ENCODE results near the gene FSIP1. TPM values are rescaled to one million over a fixed set of nuclear protein-coding genes. Genes with fewer than 3 reads are reported as not detected.

The FSIP1 gene
- total RNA-seq, 1 donor from 2014 or later = 2.5 TPM

- Mint-ChIP-seq H3K4me1 (peaks cover 2% of the 10 kb centered on the region), H3K27ac (no peak overlapping the region), H3K27me3 (ENCODE audit: insufficient read depth, low read depth) (peaks cover 2% of the 10 kb centered on the region), H3K4me3 (no peak overlapping the region), H3K36me3 (peaks cover 22% of the 10 kb centered on the region), H3K9me3 (peaks cover 8% of the 10 kb centered on the region)
- DNase-seq (ENCODE audit: low spot score) = no peak
- Histone ChIP-seq H2AFZ (replicated peaks) (no peak overlapping the region), H3K79me2 (ENCODE audit: low read depth) (no peaks in the 10 kb centered on the region), H3K27me3 (no peaks in the 10 kb centered on the region), H3F3A (ENCODE audit: low read depth) (no peaks in the 10 kb centered on the region), H3K9me3 (ENCODE audit: low read depth) (no peaks in the 10 kb centered on the region), H4K20me1 (ENCODE audit: low read depth) (no peaks in the 10 kb centered on the region), H3K36me3 (no peaks in the 10 kb centered on the region), H3K4me3 (no peak overlapping the region), H3K27ac (no peak overlapping the region), H3K4me2 (no peak overlapping the region), H3K4me1 (no peaks in the 10 kb centered on the region), H3K9ac (no peak overlapping the region)
- TF ChIP-seq CTCF (IDR thresholded peaks at IDR 0.05) (no peak), EZH2phosphoT487 (IDR thresholded peaks at IDR 0.05) (no peak), EZH2 (IDR thresholded peaks at IDR 0.05) (no peak)
These were observed 62.6 kb downstream of the FSIP1 start for GRCh38 chr15:39720081-39720480.

GRCh38 chr15:39719109-39719508 is 63.5 kb downstream of the FSIP1 start:
- Histone ChIP-seq H3K27me3 (no peaks in the 10 kb centered on the region), H3K36me3 (no peaks in the 10 kb centered on the region), H4K20me1 (ENCODE audit: low read depth) (no peaks in the 10 kb centered on the region), H3K4me1 (no peaks in the 10 kb centered on the region), H3K79me2 (ENCODE audit: low read depth) (no peaks in the 10 kb centered on the region), H3F3A (ENCODE audit: low read depth) (no peaks in the 10 kb centered on the region), H3K27ac (no peak overlapping the region), H3K4me2 (no peak overlapping the region), H2AFZ (replicated peaks) (no peak overlapping the region), H3K9ac (no peak overlapping the region), H3K4me3 (no peak overlapping the region), H3K9me3 (ENCODE audit: low read depth) (no peaks in the 10 kb centered on the region)
- Mint-ChIP-seq H3K27me3 (ENCODE audit: insufficient read depth, low read depth) (peaks cover 4% of the 10 kb centered on the region), H3K4me1 (peaks cover 4% of the 10 kb centered on the region), H3K27ac (no peak overlapping the region), H3K9me3 (peaks cover 10% of the 10 kb centered on the region), H3K36me3 (peaks cover 26% of the 10 kb centered on the region), H3K4me3 (no peak overlapping the region)
- DNase-seq (ENCODE audit: low spot score) = no peak
- no peak for TF ChIP-seq EZH2phosphoT487 (IDR thresholded peaks at IDR 0.05)
- no peak for TF ChIP-seq CTCF (IDR thresholded peaks at IDR 0.05)
- TF ChIP-seq EZH2 (IDR thresholded peaks at IDR 0.05) = no peak

GRCh38 chr15:39717134-39717533 is 65.5 kb downstream of the FSIP1 start:
- TF ChIP-seq EZH2 (IDR thresholded peaks at IDR 0.05) = no peak
- no peak for TF ChIP-seq EZH2phosphoT487 (IDR thresholded peaks at IDR 0.05)
- TF ChIP-seq CTCF (IDR thresholded peaks at IDR 0.05) = no peak
- Histone ChIP-seq H4K20me1 (ENCODE audit: low read depth) (no peaks in the 10 kb centered on the region), H3K4me2 (no peak overlapping the region), H3K36me3 (no peaks in the 10 kb centered on the region), H3K4me3 (no peak overlapping the region), H3K9ac (no peak overlapping the region), H3K79me2 (ENCODE audit: low read depth) (no peaks in the 10 kb centered on the region), H3K27ac (no peak overlapping the region), H3K9me3 (ENCODE audit: low read depth) (no peaks in the 10 kb centered on the region), H2AFZ (replicated peaks) (no peak overlapping the region), H3K27me3 (no peaks in the 10 kb centered on the region), H3F3A (ENCODE audit: low read depth) (no peaks in the 10 kb centered on the region), H3K4me1 (no peaks in the 10 kb centered on the region)
- Mint-ChIP-seq H3K36me3 (peaks cover 25% of the 10 kb centered on the region), H3K27me3 (ENCODE audit: insufficient read depth, low read depth) (peaks cover 2% of the 10 kb centered on the region), H3K9me3 (peaks cover 14% of the 10 kb centered on the region), H3K4me3 (no peak overlapping the region), H3K4me1 (peaks cover 6% of the 10 kb centered on the region), H3K27ac (no peak overlapping the region)
- DNase-seq (ENCODE audit: low spot score) = no peak

Measured in neural progenitor cell (in vitro differentiated cells).